H1 (cell line): ENCODE data around the gene PRR30. TPM values are rescaled to one million over a fixed set of nuclear protein-coding genes. Genes with fewer than 3 reads are reported as not detected.

Experiments
- EGR1 ChIP-seq: IDR thresholded peaks from 2 replicates; pipeline ENCODE4 v1.6.1; 2011; ENCODE audit warnings: low read depth, low read length, borderline replicate concordance
- SRF ChIP-seq: IDR thresholded peaks from 2 replicates; pipeline ENCODE4 v1.6.1; 2011; ENCODE audit warnings: mild to moderate bottlenecking, low read depth, low read length, moderate library complexity
- polyA plus RNA-seq, 7 experiments: library from polyadenylated mRNA; depleted of rRNA in 3 of 7; stranded (reverse) in 5 of 7; unstranded in 2 of 7; fragments of >200 nt in 5 of 7; fragments of 200-250 nt in 2 of 7; gene quantifications; 1 replicate in 5 of 7; 2 replicates in 1 of 7; 4 replicates in 1 of 7; pipeline versions ENCODE4 v1.2.1 to v1.2.3, GENCODE V29; 2011 to 2013; ENCODE audit warnings: missing spikeins in 2 of 7, mixed read lengths in 2 of 7
- total RNA-seq: library from RNA; stranded (reverse); fragmentation: NEBNext Ultra II Directional; extraction: Animal tissue kit (Norgen Biotek cat#: 25700); gene quantifications from 2 replicates; pipeline ENCODE4 v1.2.1, GENCODE V29; 2021
- TF ChIP-seq, protein P1 (sequence below): IDR thresholded peaks from 2 replicates; pipeline ENCODE4 v1.6.1; 2012; ENCODE audit warnings: inconsistent platforms

PRR30 gene
- total and polyA plus RNA-seq, 2 of the 8 experiments (the other 6 are each of a cell fraction or from before 2014, with no cell fraction given), result not detected

DNA sequence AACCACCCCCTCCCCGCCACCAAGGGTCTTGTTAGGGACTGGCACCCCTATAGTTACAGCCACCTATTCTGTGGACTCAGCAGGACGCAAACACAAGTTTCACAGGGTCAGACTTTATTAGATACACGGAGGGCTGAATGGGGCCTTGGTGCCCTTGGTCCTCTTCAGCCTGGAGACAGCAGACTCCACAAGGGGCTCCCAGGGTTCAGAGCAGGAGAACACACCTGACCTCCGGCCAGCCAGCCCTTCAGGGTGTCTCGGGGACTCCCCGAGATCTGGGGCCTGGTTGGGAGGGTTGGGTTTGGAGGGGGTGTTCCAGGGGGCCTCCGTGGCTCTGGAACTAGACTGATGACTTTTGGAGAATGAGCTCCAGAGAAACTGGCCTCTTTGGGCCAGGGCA is 2.5 kb downstream of the PRR30 start (continued):
- TF ChIP-seq, protein P1, sequence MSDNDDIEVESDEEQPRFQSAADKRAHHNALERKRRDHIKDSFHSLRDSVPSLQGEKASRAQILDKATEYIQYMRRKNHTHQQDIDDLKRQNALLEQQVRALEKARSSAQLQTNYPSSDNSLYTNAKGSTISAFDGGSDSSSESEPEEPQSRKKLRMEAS, result no peak
- TF ChIP-seq SRF, result no peak
- TF ChIP-seq EGR1, result no peak
